Measurements from ENCODE around the gene KSR2.

Gene KSR2

GRCh38 chr12:117552971-117553370 lies 415.8 kb downstream of the KSR2 start:
- in situ Hi-C loops (cut with HindIII; ENCODE audit: low sequenced_read_pairs), result no loop called here
- DNase-seq (ENCODE audit: low read depth, low spot score), result no peak
- no peak for TF ChIP-seq CTCF (IDR thresholded peaks at IDR 0.05; ENCODE audit: low read depth, low read length)
- no peak overlapping the region for H3K4me3 ChIP-seq (ENCODE audit: low read depth, low read length)

GRCh38 chr12:117551665-117552064 lies 417.1 kb downstream of the KSR2 start:
- TF ChIP-seq CTCF (IDR thresholded peaks at IDR 0.05; ENCODE audit: low read depth, low read length), result no peak
- DNase-seq (ENCODE audit: low read depth, low spot score), result no peak
- in situ Hi-C loops (cut with HindIII; ENCODE audit: low sequenced_read_pairs), result no loop called here
- H3K4me3 ChIP-seq (ENCODE audit: low read depth, low read length), result no peak overlapping the region

GRCh38 chr12:117547209-117547608 lies 421.6 kb downstream of the KSR2 start:
- no peak for DNase-seq (ENCODE audit: low read depth, low spot score)
- in situ Hi-C loops (cut with HindIII; ENCODE audit: low sequenced_read_pairs), result no loop called here
- H3K4me3 ChIP-seq (ENCODE audit: low read depth, low read length), result no peak overlapping the region
- no peak for TF ChIP-seq CTCF (IDR thresholded peaks at IDR 0.05; ENCODE audit: low read depth, low read length)

- no peak for DNase-seq (ENCODE audit: low read depth, low spot score)
- no peak overlapping the region for H3K4me3 ChIP-seq (ENCODE audit: low read depth, low read length)
- in situ Hi-C loops (cut with HindIII; ENCODE audit: low sequenced_read_pairs), result no loop called here
- no peak for TF ChIP-seq CTCF (IDR thresholded peaks at IDR 0.05; ENCODE audit: low read depth, low read length)
Observed at GRCh38 chr12:117545216-117545615, 423.6 kb downstream of the KSR2 start.

- no peak for DNase-seq (ENCODE audit: low read depth, low spot score)
- in situ Hi-C loops (cut with HindIII; ENCODE audit: low sequenced_read_pairs), result no loop called here
- TF ChIP-seq CTCF (IDR thresholded peaks at IDR 0.05; ENCODE audit: low read depth, low read length), result no peak
- H3K4me3 ChIP-seq (ENCODE audit: low read depth, low read length), result no peak overlapping the region
Observed at GRCh38 chr12:117540011-117540410, 428.8 kb downstream of the KSR2 start.

- in situ Hi-C loops (cut with HindIII; ENCODE audit: low sequenced_read_pairs), result no loop called here
- no peak for TF ChIP-seq CTCF (IDR thresholded peaks at IDR 0.05; ENCODE audit: low read depth, low read length)
- DNase-seq (ENCODE audit: low read depth, low spot score), result no peak
- H3K4me3 ChIP-seq (ENCODE audit: low read depth, low read length), result no peak overlapping the region
Observed at GRCh38 chr12:117538926-117539325, 429.9 kb downstream of the KSR2 start.

Measured in astrocyte of the spinal cord (primary cell).